ENCODE results near the gene DCDC1.

DNA sequence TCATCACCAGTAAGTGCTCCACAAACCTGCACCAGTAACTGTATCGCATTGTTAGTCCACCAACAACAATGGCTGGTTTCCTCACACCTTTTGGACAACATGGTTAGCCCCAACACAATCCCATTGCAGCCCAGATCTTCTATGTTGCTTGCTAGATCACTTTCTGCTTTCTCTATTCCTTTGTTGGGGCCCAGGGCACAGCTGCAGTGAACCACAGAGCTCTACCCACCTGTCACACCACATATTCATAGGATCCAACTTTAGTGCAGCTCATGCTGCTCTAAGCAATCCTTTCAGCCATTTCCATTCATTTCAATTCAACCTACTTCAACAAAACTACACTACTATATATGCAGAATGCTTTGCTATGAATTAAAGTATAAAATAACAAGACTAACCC is 364.3 kb downstream of the DCDC1 start:
- TF ChIP-seq EZH2 (IDR thresholded peaks at IDR 0.05; ENCODE audit: borderline replicate concordance, low read depth, low read length, poor library complexity, severe bottlenecking) = no peak
- TF ChIP-seq, protein P1, sequence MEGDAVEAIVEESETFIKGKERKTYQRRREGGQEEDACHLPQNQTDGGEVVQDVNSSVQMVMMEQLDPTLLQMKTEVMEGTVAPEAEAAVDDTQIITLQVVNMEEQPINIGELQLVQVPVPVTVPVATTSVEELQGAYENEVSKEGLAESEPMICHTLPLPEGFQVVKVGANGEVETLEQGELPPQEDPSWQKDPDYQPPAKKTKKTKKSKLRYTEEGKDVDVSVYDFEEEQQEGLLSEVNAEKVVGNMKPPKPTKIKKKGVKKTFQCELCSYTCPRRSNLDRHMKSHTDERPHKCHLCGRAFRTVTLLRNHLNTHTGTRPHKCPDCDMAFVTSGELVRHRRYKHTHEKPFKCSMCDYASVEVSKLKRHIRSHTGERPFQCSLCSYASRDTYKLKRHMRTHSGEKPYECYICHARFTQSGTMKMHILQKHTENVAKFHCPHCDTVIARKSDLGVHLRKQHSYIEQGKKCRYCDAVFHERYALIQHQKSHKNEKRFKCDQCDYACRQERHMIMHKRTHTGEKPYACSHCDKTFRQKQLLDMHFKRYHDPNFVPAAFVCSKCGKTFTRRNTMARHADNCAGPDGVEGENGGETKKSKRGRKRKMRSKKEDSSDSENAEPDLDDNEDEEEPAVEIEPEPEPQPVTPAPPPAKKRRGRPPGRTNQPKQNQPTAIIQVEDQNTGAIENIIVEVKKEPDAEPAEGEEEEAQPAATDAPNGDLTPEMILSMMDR (conservative IDR thresholded peaks at IDR 0.05; ENCODE audit: low read depth, low read length) = no peak

Data from A673 (cell line).